GM12892 (cell line): ENCODE results near the gene BAIAP2L2.

Source experiments
- POLR2A ChIP-seq: IDR thresholded peaks from 2 replicates; pipeline ENCODE4 v1.6.1; 2011; ENCODE audit warnings: low read depth, low read length, control low read depth
- POLR2AphosphoS5 ChIP-seq: IDR thresholded peaks from 2 replicates; pipeline ENCODE4 v1.6.1; 2011; ENCODE audit warnings: low read depth, low read length, control low read depth

- no peak for TF ChIP-seq POLR2A
- no peak for TF ChIP-seq POLR2AphosphoS5
These were observed 59.2 kb downstream of the BAIAP2L2 start for GRCh38 chr22:38051261-38051660.
